HepG2 (cell line): ENCODE results near the gene TTC24. TPM values are rescaled to one million over a fixed set of nuclear protein-coding genes. Genes with fewer than 3 reads are reported as not detected.

Source experiments
- ATAC-seq: fragments of 200-7000 bp; cut with Tn5 transposase; 3 replicates; pipeline ENCODE4 v1.9.1; 2020; ENCODE audit warnings: mild to moderate bottlenecking, moderate library complexity
- BruUV-seq: library from RNA; stranded (reverse); fragments of 400-500 nt; replicated peaks from 2 replicates; lab custom pipeline; 2021; lab: Mats Ljungman, UMichigan
- CTCF ChIA-PET: fragments of 300-600 bp; formaldehyde crosslinking; extraction: SDS; loops from one replicate; lab custom pipeline; 2021; ENCODE audit warnings: low total read pairs, inconsistent platforms, low intra/inter-chr PET ratio; lab: Yijun Ruan, JAX
- POLR2A ChIA-PET: fragments of 350-600 bp; sonication (Branson Sonifier 250); formaldehyde crosslinking; loops from one replicate; lab custom pipeline; 2020; ENCODE audit warnings: antibody characterized with exemption, inconsistent platforms; lab: Yijun Ruan, JAX
- DNase-seq: peaks from one replicate; pipeline ENCODE4 v3.0.0-alpha.2; 2015; ENCODE audit warnings: low spot score
- FAIRE-seq: peaks from 3 replicates; lab custom pipeline; 2011; peaks lifted over from hg19 to GRCh38; lab: Jason Lieb, UNC
- H2AFZ ChIP-seq: one replicate; pipeline ENCODE4 v1.6.1; 2011; ENCODE audit warnings: low read length, inconsistent platforms
- H3K27ac ChIP-seq: fragments of 300-600 bp; 3 replicates; pipeline ENCODE4 v1.8.0; 2011; ENCODE audit warnings: mixed run types, mild to moderate bottlenecking, mixed read lengths, low read length, inconsistent platforms; ENCODE audit not compliant: insufficient read depth; ENCODE audit errors: extremely low read length
- H3K27me3 ChIP-seq, 2 experiments: fragments of 200-600 bp in 1 of 2; 2 replicates in 1 of 2; 3 replicates in 1 of 2; pipeline versions ENCODE4 v1.6.0 to v1.8.0; 2011; ENCODE audit warnings: low read length in 2 of 2, mild to moderate bottlenecking in 2 of 2, moderate library complexity in 2 of 2, inconsistent platforms in 1 of 2; ENCODE audit not compliant: insufficient read depth in 2 of 2, control insufficient read depth in 1 of 2
- H3K36me3 ChIP-seq, 2 experiments: fragments of 200-600 bp in 1 of 2; replicated peaks in 1 of 2; 2 replicates in 1 of 2; 3 replicates in 1 of 2; pipeline versions ENCODE4 v1.5.1 to v1.8.0; 2011; ENCODE audit warnings: low read length in 2 of 2, inconsistent platforms in 1 of 2; ENCODE audit not compliant: insufficient read depth in 2 of 2, control insufficient read depth in 1 of 2
- H3K4me1 ChIP-seq: 2 replicates; pipeline ENCODE4 v1.5.1; 2012; ENCODE audit warnings: low read length, inconsistent platforms; ENCODE audit not compliant: insufficient read depth
- H3K4me2 ChIP-seq: 2 replicates; pipeline ENCODE4 v1.6.0; 2011; ENCODE audit warnings: low read depth, low read length, inconsistent platforms
- H3K4me3 ChIP-seq, 3 experiments: fragments of 200-600 bp in 1 of 3; sonication (generic), shearing (Covaris generic) in 1 of 3; replicated peaks in 1 of 3; 2 replicates each; pipeline ENCODE4 v1.5.1; 2011 to 2016; ENCODE audit warnings: low read length in 3 of 3, inconsistent platforms in 2 of 3, low read depth in 2 of 3, mild to moderate bottlenecking in 2 of 3, control low read depth in 1 of 3, mixed read lengths in 1 of 3; ENCODE audit not compliant: insufficient read depth in 1 of 3
- H3K79me2 ChIP-seq: one replicate; pipeline ENCODE4 v1.6.1; 2011; ENCODE audit warnings: low read length, inconsistent platforms; ENCODE audit not compliant: insufficient read depth
- H3K9ac ChIP-seq: 2 replicates; pipeline ENCODE4 v1.6.0; 2011; ENCODE audit warnings: mild to moderate bottlenecking, low read depth, low read length, inconsistent platforms; ENCODE audit not compliant: insufficient read depth
- H3K9me3 ChIP-seq: 2 replicates; pipeline ENCODE4 v1.5.1; 2012; ENCODE audit warnings: mild to moderate bottlenecking, low read length
- H4K20me1 ChIP-seq: 2 replicates; pipeline ENCODE4 v1.6.0; 2011; ENCODE audit warnings: inconsistent platforms, mild to moderate bottlenecking, low read length, moderate library complexity; ENCODE audit not compliant: insufficient read depth
- KLF16 ChIP-seq, 2 experiments: sonication (generic) in 1 of 2; formaldehyde crosslinking in 1 of 2; IDR thresholded peaks; 2 replicates each; pipeline versions ENCODE4 v1.6.1 to v1.8.0; 2016 to 2023; ENCODE audit warnings: missing genetic modification reagents in 2 of 2, missing compliant biosample characterization in 1 of 2
- SKI ChIP-seq: fragments of 450-650 bp; IDR thresholded peaks from one replicate; pipeline ENCODE4 v1.6.1; 2018; ENCODE audit warnings: mild to moderate bottlenecking; ENCODE audit not compliant: partially characterized antibody
- THAP11 ChIP-seq: IDR thresholded peaks from 2 replicates; pipeline ENCODE4 v1.6.1; 2016; ENCODE audit warnings: missing biosample characterization, missing genetic modification reagents
- WIZ ChIP-seq: sonication (generic); formaldehyde crosslinking; IDR thresholded peaks from 2 replicates; pipeline ENCODE4 v1.5.1; 2020; ENCODE audit warnings: mild to moderate bottlenecking, missing genetic modification reagents
- ZNF556 ChIP-seq: sonication (generic); formaldehyde crosslinking; IDR thresholded peaks from 2 replicates; pipeline ENCODE4 v1.4.0; 2020; ENCODE audit warnings: mild to moderate bottlenecking, missing genetic modification reagents, borderline replicate concordance
- ZSCAN30 ChIP-seq: sonication (generic); formaldehyde crosslinking; IDR thresholded peaks from 2 replicates; pipeline ENCODE4 v1.5.0; 2020; ENCODE audit warnings: mild to moderate bottlenecking, missing genetic modification reagents
- WGBS: methylation state at CpG from one replicate; pipeline ENCODE4 v1.1.6; 2017; ENCODE audit warnings: low lambda C conversion rate; 5-methylcytosine and 5-hydroxymethylcytosine counted together
- in situ Hi-C: cut with HindIII; loops from 2 replicates; pipeline ENCODE4 v1.10.0; 2017; ENCODE audit warnings: low pct_unique_long_range_greater_than_20kb; ENCODE audit not compliant: extremely low pct_ligation_motif_present
- intact Hi-C: fragments of 100-400 bp; cut with micrococcal nuclease; formaldehyde crosslinking; loops from one replicate; pipeline ENCODE4 v1.10.0; 2022; ENCODE audit not compliant: unreplicated experiment
- polyA plus RNA-seq, 8 experiments: library from polyadenylated mRNA; depleted of rRNA in 3 of 8; stranded (reverse) in 7 of 8; unstranded in 1 of 8; fragments of >200 nt; fragmentation: Illumina TruSeq in 4 of 8; extraction: Trizol in 4 of 8; gene quantifications; 2 replicates each; pipeline versions ENCODE4 v1.2.1 to v1.2.3, GENCODE V29; 2011 to 2016; ENCODE audit warnings: low read depth in 4 of 8, missing spikeins in 1 of 8, mixed read lengths in 1 of 8; ENCODE audit not compliant: insufficient read depth in 1 of 8
- total RNA-seq, 5 experiments: library from RNA; depleted of rRNA; stranded (reverse); fragments of >200 nt; fragmentation: Illumina TruSeq; extraction: Trizol; gene quantifications; 2 replicates each; pipeline ENCODE4 v1.2.3, GENCODE V29; 2016; ENCODE audit warnings: low read depth in 1 of 5
- TF ChIP-seq, protein P1 (sequence below): sonication (generic); formaldehyde crosslinking; IDR thresholded peaks from 2 replicates; pipeline ENCODE4 v1.5.1; 2020; ENCODE audit warnings: mild to moderate bottlenecking, moderate library complexity, missing genetic modification reagents
- TF ChIP-seq, protein P2 (sequence below): sonication (generic); formaldehyde crosslinking; IDR thresholded peaks from 2 replicates; pipeline ENCODE4 v1.8.1; 2023; ENCODE audit warnings: mild to moderate bottlenecking, inconsistent platforms, moderate library complexity, missing genetic modification reagents, borderline replicate concordance
- TF ChIP-seq, protein P3 (sequence below): sonication (generic); formaldehyde crosslinking; IDR thresholded peaks from 2 replicates; pipeline ENCODE4 v1.9.0; 2021; ENCODE audit warnings: missing genetic modification reagents, borderline replicate concordance

Gene TTC24
- total and polyA plus RNA-seq, 2 of the 13 experiments (the other 11 are each of a cell fraction or from before 2014, with no cell fraction given), result 0.13 to 0.18 TPM

DNA sequence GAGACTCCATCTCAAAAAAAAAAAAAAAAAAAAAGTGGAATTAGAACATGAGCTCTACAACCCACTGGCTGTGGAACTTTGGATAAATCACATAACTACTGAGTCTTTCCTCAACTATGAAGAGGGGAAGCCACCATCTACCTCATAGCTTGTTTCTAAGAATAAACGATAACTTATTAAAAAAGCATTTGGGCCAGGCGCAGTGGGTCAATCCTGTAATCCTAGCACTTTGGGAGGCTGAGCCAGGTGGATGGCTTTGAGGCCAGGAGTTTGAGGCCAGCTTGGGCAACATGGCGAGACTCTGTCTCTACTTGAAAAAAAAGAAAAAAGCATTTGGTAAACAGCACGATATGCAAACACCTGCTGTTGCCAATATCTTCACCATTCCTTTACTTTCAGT lies 47.1 kb upstream of the TTC24 start (continued):
- TF ChIP-seq WIZ (CRISPR knock-in tag), result no peak
- TF ChIP-seq ZSCAN30, result no peak

DNA sequence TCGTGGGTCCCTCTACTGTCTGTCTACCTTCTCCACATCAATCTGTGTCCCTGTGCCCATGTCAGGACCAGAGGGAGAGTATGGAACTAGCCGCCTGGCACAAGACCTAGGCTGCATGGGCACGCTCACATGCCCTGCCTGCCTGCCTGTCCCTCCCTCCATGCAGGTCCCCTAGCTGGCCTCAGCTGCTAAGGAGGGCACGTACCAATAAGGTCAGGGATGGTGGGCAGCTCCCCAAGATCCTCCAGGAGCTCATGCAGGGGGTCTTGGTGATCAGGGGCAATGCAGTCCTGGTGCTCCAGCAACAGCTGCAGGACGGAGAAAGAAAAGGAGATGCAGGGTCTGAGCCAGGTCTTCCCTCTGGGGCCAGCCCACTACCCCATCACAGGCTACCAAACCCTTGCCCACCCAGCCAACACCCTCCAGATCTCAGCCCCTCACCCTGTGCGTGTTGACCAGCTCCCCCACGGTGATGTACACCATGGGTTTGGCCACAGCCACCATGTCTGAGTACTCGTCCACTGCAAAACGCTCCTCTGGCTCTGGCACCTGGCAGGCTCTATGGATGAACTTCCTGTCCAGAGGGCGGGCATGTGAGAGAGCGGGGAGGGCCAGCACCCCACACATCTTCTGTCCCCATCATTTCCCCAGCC lies 45.8 kb upstream of the TTC24 start:
- Histone ChIP-seq H3K9me3 (no peaks in the 10 kb centered on the region), H3K9ac (no peak overlapping the region), H4K20me1 (no peaks in the 10 kb centered on the region), H3K27me3 (no peaks in the 10 kb centered on the region), H2AFZ (no peak overlapping the region), H3K4me1 (no peaks in the 10 kb centered on the region), H3K36me3 (peaks cover 14 to 65% of the 10 kb centered on the region in 2 experiments), H3K4me3 (no peak overlapping the region), H3K27ac (no peak overlapping the region), H3K4me2 (no peak overlapping the region)
- in situ Hi-C loops (no loop called here), intact Hi-C loops (no loop called here)
- BruUV-seq, result no TSS peak
- DNase-seq (no peak), FAIRE-seq (no peak), ATAC-seq (no peak)
- CTCF ChIA-PET, result no interaction called here
- 90% methylated on average over 10 of the region's 11 CpGs for WGBS
- TF ChIP-seq, protein P1, sequence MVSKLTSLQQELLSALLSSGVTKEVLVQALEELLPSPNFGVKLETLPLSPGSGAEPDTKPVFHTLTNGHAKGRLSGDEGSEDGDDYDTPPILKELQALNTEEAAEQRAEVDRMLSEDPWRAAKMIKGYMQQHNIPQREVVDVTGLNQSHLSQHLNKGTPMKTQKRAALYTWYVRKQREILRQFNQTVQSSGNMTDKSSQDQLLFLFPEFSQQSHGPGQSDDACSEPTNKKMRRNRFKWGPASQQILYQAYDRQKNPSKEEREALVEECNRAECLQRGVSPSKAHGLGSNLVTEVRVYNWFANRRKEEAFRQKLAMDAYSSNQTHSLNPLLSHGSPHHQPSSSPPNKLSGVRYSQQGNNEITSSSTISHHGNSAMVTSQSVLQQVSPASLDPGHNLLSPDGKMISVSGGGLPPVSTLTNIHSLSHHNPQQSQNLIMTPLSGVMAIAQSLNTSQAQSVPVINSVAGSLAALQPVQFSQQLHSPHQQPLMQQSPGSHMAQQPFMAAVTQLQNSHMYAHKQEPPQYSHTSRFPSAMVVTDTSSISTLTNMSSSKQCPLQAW, result no peak
- TF ChIP-seq KLF16 (CRISPR knock-in tag; IDR thresholded peaks at IDR 0.05) (no peak), ZNF556 (CRISPR knock-in tag) (no peak), SKI (no peak), THAP11 (no peak)
- TF ChIP-seq, protein P2, sequence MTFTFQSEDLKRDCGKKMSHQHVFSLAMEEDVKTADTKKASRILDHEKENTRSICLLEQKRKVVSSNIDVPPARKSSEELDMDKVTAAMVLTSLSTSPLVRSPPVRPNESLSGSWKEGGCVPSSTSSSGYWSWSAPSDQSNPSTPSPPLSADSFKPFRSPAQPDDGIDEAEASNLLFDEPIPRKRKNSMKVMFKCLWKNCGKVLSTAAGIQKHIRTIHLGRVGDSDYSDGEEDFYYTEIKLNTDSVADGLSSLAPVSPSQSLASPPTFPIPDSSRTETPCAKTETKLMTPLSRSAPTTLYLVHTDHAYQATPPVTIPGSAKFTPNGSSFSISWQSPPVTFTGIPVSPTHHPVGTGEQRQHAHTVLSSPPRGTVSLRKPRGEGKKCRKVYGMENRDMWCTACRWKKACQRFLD (CRISPR knock-in tag), result no peak
- TF ChIP-seq, protein P3, sequence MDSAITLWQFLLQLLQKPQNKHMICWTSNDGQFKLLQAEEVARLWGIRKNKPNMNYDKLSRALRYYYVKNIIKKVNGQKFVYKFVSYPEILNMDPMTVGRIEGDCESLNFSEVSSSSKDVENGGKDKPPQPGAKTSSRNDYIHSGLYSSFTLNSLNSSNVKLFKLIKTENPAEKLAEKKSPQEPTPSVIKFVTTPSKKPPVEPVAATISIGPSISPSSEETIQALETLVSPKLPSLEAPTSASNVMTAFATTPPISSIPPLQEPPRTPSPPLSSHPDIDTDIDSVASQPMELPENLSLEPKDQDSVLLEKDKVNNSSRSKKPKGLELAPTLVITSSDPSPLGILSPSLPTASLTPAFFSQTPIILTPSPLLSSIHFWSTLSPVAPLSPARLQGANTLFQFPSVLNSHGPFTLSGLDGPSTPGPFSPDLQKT (CRISPR knock-in tag), result no peak
- TF ChIP-seq, all 625 proteins: peak for 0
- POLR2A ChIA-PET, result no interaction called here
- H3K79me2 ChIP-seq, result no peaks in the 10 kb centered on the region
